SK-N-SH (cell line): ENCODE measurements around the gene CDKAL1. TPM values are rescaled to one million over a fixed set of nuclear protein-coding genes. Genes with fewer than 3 reads are reported as not detected.

Experiments
- CTCF ChIA-PET: fragments of 300-600, 350-600 bp; formaldehyde crosslinking; extraction: SDS; loops from one replicate; lab custom pipeline; 2021; lab: Yijun Ruan, JAX
- POLR2A ChIA-PET: fragments of 350-600 bp; sonication (Branson Sonifier 250); formaldehyde crosslinking; extraction: SDS; loops from one replicate; lab custom pipeline; 2020; ENCODE audit warnings: antibody characterized with exemption, inconsistent platforms; lab: Yijun Ruan, JAX
- DNase-seq: peaks from one replicate; pipeline ENCODE4 v3.0.0; 2012
- H2AFZ ChIP-seq: fragments of 200-600 bp; sonication (generic); 2 replicates; pipeline ENCODE4 v1.8.1; 2016; ENCODE audit warnings: antibody characterized with exemption, mild to moderate bottlenecking, low read depth
- H3F3A ChIP-seq: fragments of 200-600 bp; sonication (generic); replicated peaks from 2 replicates; pipeline ENCODE3; 2016; ENCODE audit warnings: antibody characterized with exemption, mild to moderate bottlenecking; ENCODE audit not compliant: insufficient read depth
- H3K27ac ChIP-seq, 2 experiments: fragments of 200-500 bp in 1 of 2; fragments of 200-600 bp in 1 of 2; sonication (Bioruptor generic) in 1 of 2; sonication (generic), shearing (Covaris generic) in 1 of 2; 2 replicates each; pipeline versions ENCODE4 v1.5.1 to v1.6.1; 2014 to 2016; ENCODE audit warnings: low read depth in 2 of 2, inconsistent platforms in 1 of 2, low read length in 1 of 2, mild to moderate bottlenecking in 1 of 2, mixed read lengths in 1 of 2
- H3K27me3 ChIP-seq: fragments of 200-600 bp; sonication (generic), shearing (Covaris generic); 2 replicates; pipeline ENCODE4 v1.6.1; 2016; ENCODE audit warnings: mixed run types; ENCODE audit not compliant: insufficient read depth
- H3K36me3 ChIP-seq, 2 experiments: fragments of 200-500 bp in 1 of 2; fragments of 200-600 bp in 1 of 2; sonication (Bioruptor generic) in 1 of 2; sonication (generic) in 1 of 2; replicated peaks in 1 of 2; 2 replicates each; pipeline versions ENCODE3 to v1.5.1; 2014 to 2016; ENCODE audit warnings: low read length in 1 of 2, mild to moderate bottlenecking in 1 of 2; ENCODE audit not compliant: insufficient read depth in 2 of 2, control insufficient read depth in 1 of 2
- H3K4me1 ChIP-seq, 2 experiments: fragments of 200-500 bp in 1 of 2; fragments of 200-600 bp in 1 of 2; sonication (Bioruptor generic) in 1 of 2; sonication (generic), shearing (Covaris generic) in 1 of 2; 2 replicates each; pipeline versions ENCODE4 v1.5.1 to v1.6.1; 2014 to 2016; ENCODE audit warnings: low read depth in 1 of 2, low read length in 1 of 2, mixed run types in 1 of 2; ENCODE audit not compliant: insufficient read depth in 2 of 2, control insufficient read depth in 1 of 2
- H3K4me2 ChIP-seq: fragments of 200-600 bp; sonication (generic), shearing (Covaris generic); 2 replicates; pipeline ENCODE4 v1.6.1; 2017; ENCODE audit warnings: mixed run types
- H3K4me3 ChIP-seq, 2 experiments: fragments of 200-500 bp in 1 of 2; fragments of 200-600 bp in 1 of 2; sonication (Bioruptor generic) in 1 of 2; sonication (generic), shearing (Covaris generic) in 1 of 2; 2 replicates each; pipeline versions ENCODE4 v1.5.1 to v1.8.1; 2014 to 2016; ENCODE audit warnings: low read depth in 2 of 2, inconsistent platforms in 1 of 2, low read length in 1 of 2, mild to moderate bottlenecking in 1 of 2, mixed read lengths in 1 of 2, moderate library complexity in 1 of 2
- H3K79me2 ChIP-seq: fragments of 200-600 bp; sonication (generic); 2 replicates; pipeline ENCODE4 v1.8.1; 2017; ENCODE audit warnings: mild to moderate bottlenecking; ENCODE audit not compliant: insufficient read depth
- H3K9ac ChIP-seq: fragments of 200-600 bp; sonication (generic); 2 replicates; pipeline ENCODE4 v1.6.1; 2017; ENCODE audit warnings: mixed run types
- H3K9me2 ChIP-seq: fragments of 200-600 bp; sonication (generic); 2 replicates; pipeline ENCODE4 v1.6.1; 2017; ENCODE audit warnings: mixed run types
- H3K9me3 ChIP-seq: fragments of 200-600 bp; sonication (generic); 2 replicates; pipeline ENCODE4 v1.6.1; 2017; ENCODE audit warnings: mixed run types, mild to moderate bottlenecking, moderate library complexity
- H4K20me1 ChIP-seq: fragments of 200-600 bp; sonication (generic); 2 replicates; pipeline ENCODE4 v1.6.1; 2017; ENCODE audit warnings: mild to moderate bottlenecking, mixed run types; ENCODE audit not compliant: insufficient read depth
- CHD2 ChIP-seq: fragments of 150-350 bp; IDR thresholded peaks from 2 replicates; pipeline ENCODE4 v1.6.1; 2018; ENCODE audit warnings: low read length; ENCODE audit not compliant: partially characterized antibody
- EP300 ChIP-seq, 2 experiments: IDR thresholded peaks; 2 replicates each; pipeline versions ENCODE4 v1.4.0 to v1.6.1; 2012; ENCODE audit warnings: borderline replicate concordance in 1 of 2, low read depth in 1 of 2, low read length in 1 of 2
- EZH2phosphoT487 ChIP-seq: fragments of 200-600 bp; sonication (generic); IDR thresholded peaks from 2 replicates; pipeline ENCODE4 v1.6.1; 2017; ENCODE audit warnings: low read depth, mixed run types, mild to moderate bottlenecking, antibody characterized with exemption, moderate library complexity, borderline replicate concordance
- FOXM1 ChIP-seq: IDR thresholded peaks from 2 replicates; pipeline ENCODE4 v1.4.0; 2012; ENCODE audit warnings: low read depth, mild to moderate bottlenecking
- GATA2 ChIP-seq: sonication (generic); formaldehyde crosslinking; IDR thresholded peaks from 2 replicates; pipeline ENCODE4 v1.5.0; 2020; ENCODE audit warnings: mild to moderate bottlenecking, missing genetic modification reagents
- JUND ChIP-seq: IDR thresholded peaks from 2 replicates; pipeline ENCODE4 v1.4.0; 2012
- MEF2A ChIP-seq: IDR thresholded peaks from 2 replicates; pipeline ENCODE4 v1.4.0; 2012; ENCODE audit warnings: low read depth, borderline replicate concordance
- NFIC ChIP-seq: IDR thresholded peaks from 2 replicates; pipeline ENCODE4 v1.4.0; 2012; ENCODE audit warnings: borderline replicate concordance
- POLR2AphosphoS5 ChIP-seq: IDR thresholded peaks from 2 replicates; pipeline ENCODE4 v1.6.1; 2012; ENCODE audit warnings: low read depth, low read length
- RFX5 ChIP-seq: IDR thresholded peaks from 2 replicates; pipeline ENCODE4 v1.6.1; 2012; ENCODE audit warnings: mild to moderate bottlenecking, improper control_type of control experiment, low read length
- RXRA ChIP-seq: IDR thresholded peaks from 2 replicates; pipeline ENCODE4 v1.4.0; 2012; ENCODE audit warnings: low read depth, mild to moderate bottlenecking, borderline replicate concordance
- TCF12 ChIP-seq: IDR thresholded peaks from 2 replicates; pipeline ENCODE4 v1.4.0; 2012
- TEAD4 ChIP-seq: IDR thresholded peaks from 2 replicates; pipeline ENCODE4 v1.4.0; 2012; ENCODE audit warnings: mild to moderate bottlenecking, borderline replicate concordance; ENCODE audit not compliant: insufficient read depth
- WGBS: methylation state at CpG from one replicate; pipeline ENCODE4 v1.1.6; 2017; ENCODE audit warnings: low lambda C conversion rate; 5-methylcytosine and 5-hydroxymethylcytosine counted together
- polyA plus RNA-seq, 3 experiments: library from polyadenylated mRNA; depleted of rRNA; stranded (reverse); fragments of >200 nt; gene quantifications; 2 replicates each; pipeline ENCODE4 v1.2.3, GENCODE V29; 2012
- TF ChIP-seq, protein P1 (sequence below): IDR thresholded peaks from 2 replicates; pipeline ENCODE4 v1.4.0; 2012; ENCODE audit warnings: low read depth
- TF ChIP-seq, protein P2 (sequence below): IDR thresholded peaks from 2 replicates; pipeline ENCODE4; 2012
- TF ChIP-seq, protein P3 (sequence below): IDR thresholded peaks from 2 replicates; pipeline ENCODE4 v1.6.1; 2012; ENCODE audit warnings: mild to moderate bottlenecking, low read depth, low read length, moderate library complexity

Gene CDKAL1
- polyA plus RNA-seq, 1 of the 3 experiments (the other 2 are of a cell fraction), result 2.6 TPM

DNA sequence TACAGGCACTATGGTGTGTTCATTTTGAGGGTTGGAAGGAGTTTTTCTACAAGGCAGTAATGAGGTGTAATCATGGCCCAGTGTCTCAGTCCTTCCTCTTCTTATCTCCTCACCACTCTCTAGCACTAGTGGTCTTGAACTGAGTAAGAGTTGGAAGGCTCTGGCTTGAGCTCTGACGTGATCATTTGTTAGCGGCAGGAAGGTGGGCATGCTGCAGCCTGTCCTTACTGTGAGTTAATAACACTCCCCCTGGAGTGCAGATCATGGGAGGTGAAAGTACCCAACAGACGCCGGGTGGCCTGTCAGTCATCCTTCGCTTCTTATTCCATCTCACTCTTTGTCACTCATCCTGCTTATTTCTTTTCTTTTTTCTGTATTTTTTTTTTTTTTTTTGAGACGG lies 356.9 kb downstream of the CDKAL1 start:
- Histone ChIP-seq H3K9ac (no peak overlapping the region), H3K9me2 (no peaks in the 10 kb centered on the region), H3K4me1 (no peaks in the 10 kb centered on the region), H4K20me1 (no peaks in the 10 kb centered on the region), H3K79me2 (no peaks in the 10 kb centered on the region; the same call in 1 of the 2 replicates), H3K36me3 (no peaks in the 10 kb centered on the region), H3K9me3 (no peaks in the 10 kb centered on the region), H3K27me3 (no peaks in the 10 kb centered on the region), H2AFZ (no peak overlapping the region), H3F3A (peaks cover 6% of the 10 kb centered on the region), H3K27ac (no peak overlapping the region), H3K4me3 (no peak overlapping the region), H3K4me2 (no peak overlapping the region)
- CTCF ChIA-PET, result no interaction called here
- POLR2A ChIA-PET, result no interaction called here
- TF ChIP-seq NFIC (no peak), TEAD4 (no peak), JUND (no peak)
- TF ChIP-seq, protein P1, sequence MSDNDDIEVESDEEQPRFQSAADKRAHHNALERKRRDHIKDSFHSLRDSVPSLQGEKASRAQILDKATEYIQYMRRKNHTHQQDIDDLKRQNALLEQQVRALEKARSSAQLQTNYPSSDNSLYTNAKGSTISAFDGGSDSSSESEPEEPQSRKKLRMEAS, result no peak
- 99% methylated on average over 6 of the region's 6 CpGs for WGBS
- no peak for DNase-seq

DNA sequence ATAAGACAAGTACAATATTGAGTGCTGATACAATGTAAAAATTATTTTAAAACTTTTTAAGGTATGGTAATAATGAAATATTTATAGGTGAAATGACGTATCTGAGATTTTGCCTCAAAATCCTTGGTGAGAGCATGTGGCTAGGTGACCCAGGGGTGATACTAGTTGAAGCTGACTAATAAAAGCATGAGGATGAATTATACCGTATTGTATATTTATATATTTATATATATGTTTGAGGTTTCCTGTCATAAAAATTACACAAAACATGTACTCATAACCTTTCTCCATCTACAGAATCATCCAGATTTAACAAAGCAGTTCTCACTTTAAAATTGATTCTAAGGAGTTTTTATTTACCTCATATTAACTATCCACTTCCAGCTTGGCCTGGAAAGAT lies 358.1 kb downstream of the CDKAL1 start:
- TF ChIP-seq EZH2phosphoT487, result no peak
- TF ChIP-seq, protein P2, sequence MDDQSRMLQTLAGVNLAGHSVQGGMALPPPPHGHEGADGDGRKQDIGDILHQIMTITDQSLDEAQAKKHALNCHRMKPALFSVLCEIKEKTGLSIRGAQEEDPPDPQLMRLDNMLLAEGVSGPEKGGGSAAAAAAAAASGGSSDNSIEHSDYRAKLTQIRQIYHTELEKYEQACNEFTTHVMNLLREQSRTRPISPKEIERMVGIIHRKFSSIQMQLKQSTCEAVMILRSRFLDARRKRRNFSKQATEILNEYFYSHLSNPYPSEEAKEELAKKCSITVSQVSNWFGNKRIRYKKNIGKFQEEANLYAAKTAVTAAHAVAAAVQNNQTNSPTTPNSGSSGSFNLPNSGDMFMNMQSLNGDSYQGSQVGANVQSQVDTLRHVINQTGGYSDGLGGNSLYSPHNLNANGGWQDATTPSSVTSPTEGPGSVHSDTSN, result no peak
- TF ChIP-seq, protein P1, result no peak
- TF ChIP-seq NFIC, result no peak
- TF ChIP-seq JUND, result no peak
- no peak for TF ChIP-seq RXRA
- no peak for TF ChIP-seq FOXM1
- no peak for TF ChIP-seq CHD2
- no peak for TF ChIP-seq RFX5
- TF ChIP-seq POLR2AphosphoS5, result no peak
- no peak for TF ChIP-seq GATA2 (CRISPR knock-in tag)
- TF ChIP-seq, protein P3, sequence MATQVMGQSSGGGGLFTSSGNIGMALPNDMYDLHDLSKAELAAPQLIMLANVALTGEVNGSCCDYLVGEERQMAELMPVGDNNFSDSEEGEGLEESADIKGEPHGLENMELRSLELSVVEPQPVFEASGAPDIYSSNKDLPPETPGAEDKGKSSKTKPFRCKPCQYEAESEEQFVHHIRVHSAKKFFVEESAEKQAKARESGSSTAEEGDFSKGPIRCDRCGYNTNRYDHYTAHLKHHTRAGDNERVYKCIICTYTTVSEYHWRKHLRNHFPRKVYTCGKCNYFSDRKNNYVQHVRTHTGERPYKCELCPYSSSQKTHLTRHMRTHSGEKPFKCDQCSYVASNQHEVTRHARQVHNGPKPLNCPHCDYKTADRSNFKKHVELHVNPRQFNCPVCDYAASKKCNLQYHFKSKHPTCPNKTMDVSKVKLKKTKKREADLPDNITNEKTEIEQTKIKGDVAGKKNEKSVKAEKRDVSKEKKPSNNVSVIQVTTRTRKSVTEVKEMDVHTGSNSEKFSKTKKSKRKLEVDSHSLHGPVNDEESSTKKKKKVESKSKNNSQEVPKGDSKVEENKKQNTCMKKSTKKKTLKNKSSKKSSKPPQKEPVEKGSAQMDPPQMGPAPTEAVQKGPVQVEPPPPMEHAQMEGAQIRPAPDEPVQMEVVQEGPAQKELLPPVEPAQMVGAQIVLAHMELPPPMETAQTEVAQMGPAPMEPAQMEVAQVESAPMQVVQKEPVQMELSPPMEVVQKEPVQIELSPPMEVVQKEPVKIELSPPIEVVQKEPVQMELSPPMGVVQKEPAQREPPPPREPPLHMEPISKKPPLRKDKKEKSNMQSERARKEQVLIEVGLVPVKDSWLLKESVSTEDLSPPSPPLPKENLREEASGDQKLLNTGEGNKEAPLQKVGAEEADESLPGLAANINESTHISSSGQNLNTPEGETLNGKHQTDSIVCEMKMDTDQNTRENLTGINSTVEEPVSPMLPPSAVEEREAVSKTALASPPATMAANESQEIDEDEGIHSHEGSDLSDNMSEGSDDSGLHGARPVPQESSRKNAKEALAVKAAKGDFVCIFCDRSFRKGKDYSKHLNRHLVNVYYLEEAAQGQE, result no peak
- TF ChIP-seq TCF12, result no peak
- TF ChIP-seq MEF2A, result no peak
- no peak for TF ChIP-seq EP300 (IDR thresholded peaks at IDR 0.05; ENCODE audit: borderline replicate concordance in 1 of 2, low read depth in 1 of 2, low read length in 1 of 2)
- no peaks in the 10 kb centered on the region for H3K9me3 ChIP-seq
- H3K4me3 ChIP-seq, result no peak overlapping the region
- no peaks in the 10 kb centered on the region for H4K20me1 ChIP-seq
- POLR2A ChIA-PET, result no interaction called here
- no peak overlapping the region for H3K4me2 ChIP-seq
- H3K79me2 ChIP-seq, result no peaks in the 10 kb centered on the region; the same call in 1 of the 2 replicates
- H3F3A ChIP-seq, result no peaks in the 10 kb centered on the region
- no peaks in the 10 kb centered on the region for H3K27me3 ChIP-seq
- no peaks in the 10 kb centered on the region for H3K9me2 ChIP-seq
- H3K4me1 ChIP-seq, result no peaks in the 10 kb centered on the region
- H2AFZ ChIP-seq, result no peak overlapping the region
- CTCF ChIA-PET, result no interaction called here
- WGBS, result 66% methylated on average over 2 of the region's 2 CpGs
- no peak overlapping the region for H3K9ac ChIP-seq
- no peak overlapping the region for H3K27ac ChIP-seq
- no peak for DNase-seq
- H3K36me3 ChIP-seq, result no peaks in the 10 kb centered on the region
